ENCODE measurements around the gene GPATCH2. TPM values are rescaled to one million over a fixed set of nuclear protein-coding genes. Genes with fewer than 3 reads are reported as not detected.

Gene GPATCH2
- 5.5 and 5.7 TPM in 2 replicates for total RNA-seq

GRCh38 chr1:217630711-217631591, at the start of gene GPATCH2, which contains the start of gene SPATA17:
GPATCH2 (minus strand) TSS chr1:217631090; CDS start chr1:217630971, 119 bp downstream.
SPATA17 (plus strand) TSS chr1:217631344; CDS start chr1:217631379, 35 bp downstream.

Other genes with a start within 250 kb of the GPATCH2 start
- gene SPATA17, start 254 bp upstream of the GPATCH2 start, total RNA-seq = under 0.01 and 0.18 TPM in 2 replicates

Measured in myometrial cell (primary cell).